ENCODE results near the gene DCUN1D1.

DCUN1D1 gene

DNA sequence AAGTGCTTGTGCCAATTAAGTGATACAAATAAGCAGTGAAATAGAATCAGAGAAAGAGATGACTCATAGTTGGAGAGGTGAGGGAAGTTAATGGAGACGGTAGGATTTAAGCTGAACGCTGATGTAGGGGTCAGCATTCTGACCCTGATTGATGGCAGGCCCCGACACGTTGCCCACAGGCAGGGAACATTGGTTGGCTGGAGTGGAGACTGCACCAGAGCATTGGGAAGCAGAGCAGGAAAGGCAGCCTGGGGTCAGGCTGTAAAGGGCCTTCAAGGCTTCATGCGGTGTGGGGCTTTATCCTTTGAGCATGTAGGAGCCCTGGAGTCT, 68.6 kb downstream of the DCUN1D1 start:
- TF ChIP-seq TCF4 (CRISPR knock-in tag; IDR thresholded peaks at IDR 0.05; ENCODE audit: borderline replicate concordance) (no peak), GLIS3 (CRISPR knock-in tag; IDR thresholded peaks at IDR 0.05) (no peak), OSR1 (CRISPR knock-in tag; IDR thresholded peaks at IDR 0.05) (no peak), PPARA (CRISPR knock-in tag; IDR thresholded peaks at IDR 0.05; ENCODE audit: borderline replicate concordance) (no peak), ZNF565 (CRISPR knock-in tag; conservative IDR thresholded peaks at IDR 0.05; ENCODE audit: low read depth) (no peak), ZFP30 (CRISPR knock-in tag; IDR thresholded peaks at IDR 0.05) (no peak), ZC3H10 (CRISPR knock-in tag; IDR thresholded peaks at IDR 0.05) (no peak), ESRRG (CRISPR knock-in tag; IDR thresholded peaks at IDR 0.05) (no peak), SNAI2 (CRISPR knock-in tag; IDR thresholded peaks at IDR 0.05) (no peak), ZFP3 (CRISPR knock-in tag; IDR thresholded peaks at IDR 0.05) (no peak), TOX (CRISPR knock-in tag; IDR thresholded peaks at IDR 0.05; ENCODE audit: borderline replicate concordance) (no peak)
- TF ChIP-seq, protein P1, sequence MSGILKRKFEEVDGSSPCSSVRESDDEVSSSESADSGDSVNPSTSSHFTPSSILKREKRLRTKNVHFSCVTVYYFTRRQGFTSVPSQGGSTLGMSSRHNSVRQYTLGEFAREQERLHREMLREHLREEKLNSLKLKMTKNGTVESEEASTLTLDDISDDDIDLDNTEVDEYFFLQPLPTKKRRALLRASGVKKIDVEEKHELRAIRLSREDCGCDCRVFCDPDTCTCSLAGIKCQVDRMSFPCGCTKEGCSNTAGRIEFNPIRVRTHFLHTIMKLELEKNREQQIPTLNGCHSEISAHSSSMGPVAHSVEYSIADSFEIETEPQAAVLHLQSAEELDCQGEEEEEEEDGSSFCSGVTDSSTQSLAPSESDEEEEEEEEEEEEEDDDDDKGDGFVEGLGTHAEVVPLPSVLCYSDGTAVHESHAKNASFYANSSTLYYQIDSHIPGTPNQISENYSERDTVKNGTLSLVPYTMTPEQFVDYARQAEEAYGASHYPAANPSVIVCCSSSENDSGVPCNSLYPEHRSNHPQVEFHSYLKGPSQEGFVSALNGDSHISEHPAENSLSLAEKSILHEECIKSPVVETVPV (CRISPR knock-in tag; IDR thresholded peaks at IDR 0.05), result no peak
- ATAC-seq, result no peak; the same call in 1 of the 3 replicates

DNA sequence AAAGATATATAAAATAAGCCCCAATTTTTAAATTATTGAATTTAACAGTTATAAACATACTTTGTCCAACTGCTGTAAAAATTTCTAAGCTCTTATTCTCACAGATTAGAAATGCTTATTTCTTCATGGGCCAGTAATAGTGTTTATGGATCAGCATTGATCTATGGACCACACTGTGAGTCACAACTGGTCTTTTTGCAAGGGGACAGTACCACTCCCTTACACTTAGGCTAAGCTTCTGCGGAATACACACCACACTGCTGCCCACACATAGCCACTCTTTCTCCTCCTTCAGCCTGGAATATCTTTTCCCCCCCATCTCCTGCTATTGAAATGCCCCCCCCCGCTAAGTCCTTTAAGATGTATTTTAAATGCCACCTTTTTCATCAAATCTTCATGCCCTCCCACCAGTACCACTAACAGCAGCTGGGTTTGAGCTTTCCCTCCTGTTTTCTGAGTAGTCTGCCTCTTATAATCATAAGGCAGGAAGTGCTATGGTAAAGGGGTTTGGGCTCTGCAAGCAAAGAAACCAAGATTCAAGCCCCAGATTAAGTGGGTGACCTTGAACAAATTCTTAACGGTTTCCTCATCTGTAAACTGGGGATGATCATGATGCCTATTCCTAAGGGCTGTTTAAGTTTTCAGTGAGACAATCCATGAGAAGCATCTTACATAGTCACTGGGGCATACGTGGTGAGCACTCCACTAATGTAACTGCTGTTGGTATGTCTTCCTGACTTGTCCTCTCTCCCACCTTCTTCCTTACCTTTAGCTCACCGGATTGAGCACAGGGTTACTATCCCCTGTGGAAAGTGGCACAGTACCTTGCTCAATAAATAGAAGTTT, 69.2 kb downstream of the DCUN1D1 start:
- ATAC-seq, result no peak
- TF ChIP-seq, protein P2, sequence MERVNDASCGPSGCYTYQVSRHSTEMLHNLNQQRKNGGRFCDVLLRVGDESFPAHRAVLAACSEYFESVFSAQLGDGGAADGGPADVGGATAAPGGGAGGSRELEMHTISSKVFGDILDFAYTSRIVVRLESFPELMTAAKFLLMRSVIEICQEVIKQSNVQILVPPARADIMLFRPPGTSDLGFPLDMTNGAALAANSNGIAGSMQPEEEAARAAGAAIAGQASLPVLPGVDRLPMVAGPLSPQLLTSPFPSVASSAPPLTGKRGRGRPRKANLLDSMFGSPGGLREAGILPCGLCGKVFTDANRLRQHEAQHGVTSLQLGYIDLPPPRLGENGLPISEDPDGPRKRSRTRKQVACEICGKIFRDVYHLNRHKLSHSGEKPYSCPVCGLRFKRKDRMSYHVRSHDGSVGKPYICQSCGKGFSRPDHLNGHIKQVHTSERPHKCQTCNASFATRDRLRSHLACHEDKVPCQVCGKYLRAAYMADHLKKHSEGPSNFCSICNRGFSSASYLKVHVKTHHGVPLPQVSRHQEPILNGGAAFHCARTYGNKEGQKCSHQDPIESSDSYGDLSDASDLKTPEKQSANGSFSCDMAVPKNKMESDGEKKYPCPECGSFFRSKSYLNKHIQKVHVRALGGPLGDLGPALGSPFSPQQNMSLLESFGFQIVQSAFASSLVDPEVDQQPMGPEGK (CRISPR knock-in tag; IDR thresholded peaks at IDR 0.05; ENCODE audit: borderline replicate concordance), result no peak
- no peak for TF ChIP-seq ISL1 (CRISPR knock-in tag; IDR thresholded peaks at IDR 0.05)
- TF ChIP-seq TCF4 (CRISPR knock-in tag; IDR thresholded peaks at IDR 0.05; ENCODE audit: borderline replicate concordance), result no peak
- no peak for TF ChIP-seq ESRRG (CRISPR knock-in tag; IDR thresholded peaks at IDR 0.05)
- TF ChIP-seq ZNF70 (CRISPR knock-in tag; IDR thresholded peaks at IDR 0.05), result no peak
- TF ChIP-seq GLIS3 (CRISPR knock-in tag; IDR thresholded peaks at IDR 0.05), result no peak
- TF ChIP-seq CSDC2 (CRISPR knock-in tag; IDR thresholded peaks at IDR 0.05), result no peak
- TF ChIP-seq ZFP30 (CRISPR knock-in tag; IDR thresholded peaks at IDR 0.05), result no peak
- TF ChIP-seq, protein P3, sequence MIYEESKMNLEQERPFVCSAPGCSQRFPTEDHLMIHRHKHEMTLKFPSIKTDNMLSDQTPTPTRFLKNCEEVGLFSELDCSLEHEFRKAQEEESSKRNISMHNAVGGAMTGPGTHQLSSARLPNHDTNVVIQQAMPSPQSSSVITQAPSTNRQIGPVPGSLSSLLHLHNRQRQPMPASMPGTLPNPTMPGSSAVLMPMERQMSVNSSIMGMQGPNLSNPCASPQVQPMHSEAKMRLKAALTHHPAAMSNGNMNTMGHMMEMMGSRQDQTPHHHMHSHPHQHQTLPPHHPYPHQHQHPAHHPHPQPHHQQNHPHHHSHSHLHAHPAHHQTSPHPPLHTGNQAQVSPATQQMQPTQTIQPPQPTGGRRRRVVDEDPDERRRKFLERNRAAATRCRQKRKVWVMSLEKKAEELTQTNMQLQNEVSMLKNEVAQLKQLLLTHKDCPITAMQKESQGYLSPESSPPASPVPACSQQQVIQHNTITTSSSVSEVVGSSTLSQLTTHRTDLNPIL (CRISPR knock-in tag; IDR thresholded peaks at IDR 0.05; ENCODE audit: low read depth), result no peak
- no peak for TF ChIP-seq BACH2 (CRISPR knock-in tag; IDR thresholded peaks at IDR 0.05; ENCODE audit: borderline replicate concordance)
- TF ChIP-seq PPARA (CRISPR knock-in tag; IDR thresholded peaks at IDR 0.05; ENCODE audit: borderline replicate concordance), result no peak
- no peak for TF ChIP-seq OSR1 (CRISPR knock-in tag; IDR thresholded peaks at IDR 0.05)
- TF ChIP-seq RARB (CRISPR knock-in tag; IDR thresholded peaks at IDR 0.05), result no peak
- TF ChIP-seq, protein P1 (CRISPR knock-in tag; IDR thresholded peaks at IDR 0.05), result no peak
- TF ChIP-seq ZFP3 (CRISPR knock-in tag; IDR thresholded peaks at IDR 0.05), result no peak
- no peak for TF ChIP-seq TOX (CRISPR knock-in tag; IDR thresholded peaks at IDR 0.05; ENCODE audit: borderline replicate concordance)
- no peak for TF ChIP-seq ARNTL (CRISPR knock-in tag; IDR thresholded peaks at IDR 0.05; ENCODE audit: borderline replicate concordance, low read depth)
- TF ChIP-seq, protein P4, sequence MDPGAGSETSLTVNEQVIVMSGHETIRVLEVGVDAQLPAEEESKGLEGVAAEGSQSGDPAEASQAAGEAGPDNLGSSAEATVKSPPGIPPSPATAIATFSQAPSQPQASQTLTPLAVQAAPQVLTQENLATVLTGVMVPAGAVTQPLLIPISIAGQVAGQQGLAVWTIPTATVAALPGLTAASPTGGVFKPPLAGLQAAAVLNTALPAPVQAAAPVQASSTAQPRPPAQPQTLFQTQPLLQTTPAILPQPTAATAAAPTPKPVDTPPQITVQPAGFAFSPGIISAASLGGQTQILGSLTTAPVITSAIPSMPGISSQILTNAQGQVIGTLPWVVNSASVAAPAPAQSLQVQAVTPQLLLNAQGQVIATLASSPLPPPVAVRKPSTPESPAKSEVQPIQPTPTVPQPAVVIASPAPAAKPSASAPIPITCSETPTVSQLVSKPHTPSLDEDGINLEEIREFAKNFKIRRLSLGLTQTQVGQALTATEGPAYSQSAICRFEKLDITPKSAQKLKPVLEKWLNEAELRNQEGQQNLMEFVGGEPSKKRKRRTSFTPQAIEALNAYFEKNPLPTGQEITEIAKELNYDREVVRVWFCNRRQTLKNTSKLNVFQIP (CRISPR knock-in tag; IDR thresholded peaks at IDR 0.05; ENCODE audit: borderline replicate concordance, low read depth), result no peak

All from SK-N-SH treated with all-trans-retinoic acid at 6 μM for 48 hours (cell line).